GM18909 (cell line): ENCODE data around the gene HARS1.
"Not testable (repeated sequence)": the region's sequence is repeated elsewhere in the genome, so short reads cannot be mapped to it uniquely, and the experiment has no call there.

Experiments
- ATAC-seq: cut with Tn5 transposase; IDR thresholded peaks from one replicate; pipeline ENCODE4 v1.9.1; 2021; ENCODE audit warnings: mild to moderate bottlenecking; ENCODE audit not compliant: unreplicated experiment, poor library complexity

Gene HARS1

GRCh38 chr5:140635291-140636257, 55.6 kb downstream of the HARS1 start:
- no peak for ATAC-seq

- ATAC-seq: no peak
These were observed 57.1 kb downstream of the HARS1 start for GRCh38 chr5:140634103-140634502.

- no peak for ATAC-seq
These were observed 57.7 kb downstream of the HARS1 start for GRCh38 chr5:140633501-140633900.

GRCh38 chr5:140633021-140633471, 58.1 kb downstream of the HARS1 start, which contains the start of gene CD14:
TSS of gene CD14 (minus strand) at chr5:140633175. CDS start at chr5:140633071, 104 bp downstream.
- ATAC-seq: peak; percentile 4

GRCh38 chr5:140632366-140633020, 58.7 kb downstream of the HARS1 start:
- ATAC-seq: peak; percentile 72

- ATAC-seq: peak; percentile 46
These were observed 59.3 kb downstream of the HARS1 start for GRCh38 chr5:140631831-140632365.

- no peak for ATAC-seq
These were observed 60.1 kb downstream of the HARS1 start for GRCh38 chr5:140631036-140631417.

GRCh38 chr5:140630292-140631035, 60.7 kb downstream of the HARS1 start:
- no peak for ATAC-seq

GRCh38 chr5:140628711-140629110, 62.5 kb downstream of the HARS1 start:
- no peak for ATAC-seq

GRCh38 chr5:140627972-140628371, 63.2 kb downstream of the HARS1 start:
- no peak for ATAC-seq

- ATAC-seq: not testable (repeated sequence)
These were observed 66.3 kb downstream of the HARS1 start for GRCh38 chr5:140624886-140625285.
